CD14-positive monocyte (primary cell): ENCODE results near the gene USP17L12. TPM values are rescaled to one million over a fixed set of nuclear protein-coding genes. Genes with fewer than 3 reads are reported as not detected.
"Not testable (repeated sequence)": the region's sequence is repeated elsewhere in the genome, so short reads cannot be mapped to it uniquely, and the experiment has no call there.

Source experiments
- DNase-seq, 3 donors: peaks; one replicate each; pipeline ENCODE4 v3.0.0-alpha.2; 2011 to 2022
- H2AFZ ChIP-seq: 2 replicates; pipeline ENCODE4 v1.6.0; 2012; ENCODE audit warnings: mild to moderate bottlenecking, low read depth, low read length, inconsistent platforms; ENCODE audit not compliant: insufficient read depth, poor library complexity, severe bottlenecking
- H3K27ac ChIP-seq, 2 donors: 1 replicate in 1 of 2; 2 replicates in 1 of 2; pipeline ENCODE4 v1.5.1; 2012 to 2013; ENCODE audit warnings: low read length in 2 of 2, control low read depth in 1 of 2, inconsistent platforms in 1 of 2, low read depth in 1 of 2, mild to moderate bottlenecking in 1 of 2
- H3K27me3 ChIP-seq, 2 donors: one replicate each; pipeline versions ENCODE4 v1.6.0 to v1.6.1; 2011 to 2013; ENCODE audit warnings: low read length in 2 of 2; ENCODE audit not compliant: control insufficient read depth in 2 of 2, insufficient read depth in 2 of 2
- H3K36me3 ChIP-seq, 2 donors: replicated peaks in 1 of 2; 1 replicate in 1 of 2; 2 replicates in 1 of 2; pipeline versions ENCODE4 v1.5.1 to v1.6.1; 2012 to 2013; ENCODE audit warnings: low read length in 2 of 2, control low read depth in 1 of 2, inconsistent platforms in 1 of 2, mild to moderate bottlenecking in 1 of 2; ENCODE audit not compliant: insufficient read depth in 2 of 2, control insufficient read depth in 1 of 2
- H3K4me1 ChIP-seq, 2 donors: 1 replicate in 1 of 2; 2 replicates in 1 of 2; pipeline versions ENCODE4 v1.5.1 to v1.6.1; 2012 to 2013; ENCODE audit warnings: low read length in 2 of 2, control low read depth in 1 of 2, inconsistent platforms in 1 of 2, mild to moderate bottlenecking in 1 of 2, moderate library complexity in 1 of 2; ENCODE audit not compliant: insufficient read depth in 2 of 2, control insufficient read depth in 1 of 2
- H3K4me2 ChIP-seq: replicated peaks from 2 replicates; pipeline ENCODE3; 2012; ENCODE audit warnings: low read length, moderate library complexity, mild to moderate bottlenecking; ENCODE audit not compliant: poor library complexity, severe bottlenecking; ENCODE audit errors: extremely low read depth
- H3K4me3 ChIP-seq, 3 experiments: fragments of 200-600 bp in 1 of 3; sonication (generic) in 1 of 3; replicated peaks in 1 of 3; 1 replicate in 2 of 3; 2 replicates in 1 of 3; pipeline ENCODE4 v1.5.1; 2011 to 2013; ENCODE audit warnings: low read length in 3 of 3, mild to moderate bottlenecking in 3 of 3, control low read depth in 2 of 3, low read depth in 2 of 3, inconsistent platforms in 1 of 3, moderate library complexity in 1 of 3
- H3K79me2 ChIP-seq: 2 replicates; pipeline ENCODE4 v1.6.0; 2012; ENCODE audit warnings: mild to moderate bottlenecking, control low read depth, inconsistent platforms, low read length, moderate library complexity; ENCODE audit not compliant: insufficient read depth
- H3K9ac ChIP-seq: 2 replicates; pipeline ENCODE4 v1.6.0; 2017; ENCODE audit warnings: low read length, mild to moderate bottlenecking; ENCODE audit not compliant: insufficient read depth, poor library complexity, severe bottlenecking
- H3K9me3 ChIP-seq, 2 donors: replicated peaks in 1 of 2; 1 replicate in 1 of 2; 2 replicates in 1 of 2; pipeline versions ENCODE4 v1.5.1 to v1.6.1; 2012 to 2013; ENCODE audit warnings: low read length in 2 of 2, control low read depth in 1 of 2; ENCODE audit not compliant: control insufficient read depth in 1 of 2, insufficient read depth in 1 of 2
- H4K20me1 ChIP-seq: 2 replicates; pipeline ENCODE4 v1.6.0; 2012; ENCODE audit warnings: mild to moderate bottlenecking, low read length, control low read depth, moderate library complexity; ENCODE audit not compliant: insufficient read depth
- H3K27ac Mint-ChIP-seq, 7 donors: one replicate each; pipeline ENCODE4 v1.8.0; 2020; ENCODE audit warnings: mild to moderate bottlenecking in 7 of 7, mixed read lengths in 7 of 7, moderate library complexity in 6 of 7, inconsistent platforms in 2 of 7
- H3K27me3 Mint-ChIP-seq, 3 donors: one replicate each; pipeline ENCODE4 v1.8.0; 2021 to 2022; ENCODE audit warnings: low read depth in 3 of 3, mild to moderate bottlenecking in 3 of 3, mixed read lengths in 3 of 3, moderate library complexity in 3 of 3, inconsistent platforms in 1 of 3
- H3K36me3 Mint-ChIP-seq, 2 donors: one replicate each; pipeline ENCODE4 v1.8.0; 2020; ENCODE audit warnings: mixed read lengths in 2 of 2, inconsistent platforms in 1 of 2, mild to moderate bottlenecking in 1 of 2
- H3K4me1 Mint-ChIP-seq: one replicate; pipeline ENCODE4 v1.8.0; 2020; ENCODE audit warnings: mild to moderate bottlenecking, mixed read lengths
- H3K4me3 Mint-ChIP-seq, 2 donors: one replicate each; pipeline ENCODE4 v1.8.0; 2020; ENCODE audit warnings: mild to moderate bottlenecking in 2 of 2, mixed read lengths in 2 of 2, moderate library complexity in 1 of 2
- H3K9me3 Mint-ChIP-seq, 7 donors: one replicate each; pipeline ENCODE4 v1.8.0; 2020 to 2022; ENCODE audit warnings: mixed read lengths in 7 of 7, mild to moderate bottlenecking in 6 of 7, moderate library complexity in 6 of 7, inconsistent platforms in 2 of 7
- WGBS: methylation state at CpG from one replicate; pipeline ENCODE4 v1.1.5; 2013; ENCODE audit warnings: missing lambda C conversion rate; ENCODE audit not compliant: insufficient coverage; 5-methylcytosine and 5-hydroxymethylcytosine counted together
- intact Hi-C, 2 donors: fragments of 100-400 bp; cut with micrococcal nuclease; formaldehyde crosslinking; loops; one replicate each; pipeline versions ENCODE4 v1.15.0 to v1.15.1; 2023
- polyA plus RNA-seq, 3 donors: library from polyadenylated mRNA; depleted of rRNA in 1 of 3; unstranded in 2 of 3; stranded (reverse) in 1 of 3; fragments of 300-500 nt in 2 of 3; fragments of >200 nt in 1 of 3; fragmentation: Illumina TruSeq in 2 of 3; gene quantifications; 1 replicate in 2 of 3; 2 replicates in 1 of 3; pipeline ENCODE4 v1.2.3, GENCODE V29; 2012 to 2021

Gene USP17L12
- polyA plus RNA-seq, 3 donors: not detected

GRCh38 chr4:9224596-9224995 is 4.6 kb downstream of the USP17L12 start, which contains the start of gene USP17L13:
Gene USP17L13 (plus strand): TSS chr4:9224896. CDS start chr4:9224896, 0 bp downstream.
- H3K9me3 Mint-ChIP-seq, H3K27me3 ChIP-seq, H3K4me1 Mint-ChIP-seq, H3K36me3 Mint-ChIP-seq, H2AFZ ChIP-seq, H3K79me2 ChIP-seq, H4K20me1 ChIP-seq, H3K9me3 ChIP-seq, H3K27ac ChIP-seq, H3K9ac ChIP-seq, intact Hi-C loops, H3K4me1 ChIP-seq, H3K4me3 ChIP-seq, H3K4me3 Mint-ChIP-seq, H3K27me3 Mint-ChIP-seq, H3K4me2 ChIP-seq, H3K27ac Mint-ChIP-seq, H3K36me3 ChIP-seq, DNase-seq: not testable (repeated sequence)
- WGBS: no CpG with 5 or more reads among the region's 14 CpGs

DNA sequence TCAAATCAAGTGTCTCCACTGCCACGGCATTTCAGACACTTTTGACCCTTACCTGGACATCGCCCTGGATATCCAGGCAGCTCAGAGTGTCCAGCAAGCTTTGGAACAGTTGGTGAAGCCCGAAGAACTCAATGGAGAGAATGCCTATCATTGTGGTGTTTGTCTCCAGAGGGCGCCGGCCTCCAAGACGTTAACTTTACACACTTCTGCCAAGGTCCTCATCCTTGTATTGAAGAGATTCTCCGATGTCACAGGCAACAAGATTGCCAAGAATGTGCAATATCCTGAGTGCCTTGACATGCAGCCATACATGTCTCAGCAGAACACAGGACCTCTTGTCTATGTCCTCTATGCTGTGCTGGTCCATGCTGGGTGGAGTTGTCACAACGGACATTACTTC is 10.3 kb downstream of the USP17L12 start:
- H3K27ac Mint-ChIP-seq, H3K36me3 Mint-ChIP-seq, H2AFZ ChIP-seq, H3K4me1 Mint-ChIP-seq, H3K9ac ChIP-seq, H3K9me3 Mint-ChIP-seq, H3K4me2 ChIP-seq, H4K20me1 ChIP-seq, H3K4me1 ChIP-seq, H3K27me3 Mint-ChIP-seq, intact Hi-C loops, H3K4me3 ChIP-seq, H3K9me3 ChIP-seq, H3K27me3 ChIP-seq, H3K36me3 ChIP-seq, DNase-seq, H3K4me3 Mint-ChIP-seq, H3K79me2 ChIP-seq, H3K27ac ChIP-seq: not testable (repeated sequence)
- no CpG with 5 or more reads among the region's 8 CpGs for WGBS

DNA sequence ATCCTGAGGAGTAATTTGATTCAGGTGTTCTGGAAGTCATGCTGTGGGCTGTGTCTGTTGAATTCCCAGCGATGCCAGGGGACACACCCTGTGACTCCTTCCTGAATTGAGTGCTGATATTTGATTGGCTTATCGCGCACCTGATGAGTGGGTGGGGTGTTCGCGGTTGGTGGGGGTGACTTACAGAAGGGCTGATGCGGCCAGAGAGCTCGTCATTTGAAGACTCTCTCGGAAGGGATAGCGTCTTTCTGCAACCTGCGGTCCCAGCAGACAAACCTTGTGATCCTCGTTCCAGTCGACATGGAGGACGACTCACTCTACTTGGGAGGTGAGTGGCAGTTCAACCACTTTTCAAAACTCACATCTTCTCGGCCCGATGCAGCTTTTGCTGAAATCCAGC is 14.1 kb downstream of the USP17L12 start, which contains the start of gene USP17L15:
Gene USP17L15 (plus strand): TSS at position 301 of the 400 bp plus-strand sequence. CDS start 0 bp downstream, at position 301.
- H3K27me3 ChIP-seq, DNase-seq, H3K4me1 Mint-ChIP-seq, H3K9ac ChIP-seq, H3K4me2 ChIP-seq, H3K9me3 Mint-ChIP-seq, H3K27ac ChIP-seq, H3K4me3 Mint-ChIP-seq, H3K27me3 Mint-ChIP-seq, H3K36me3 ChIP-seq, H3K79me2 ChIP-seq, H3K4me3 ChIP-seq, H3K9me3 ChIP-seq, H3K4me1 ChIP-seq, H4K20me1 ChIP-seq, intact Hi-C loops, H2AFZ ChIP-seq, H3K27ac Mint-ChIP-seq, H3K36me3 Mint-ChIP-seq: not testable (repeated sequence)
- WGBS: no CpG with 5 or more reads among the region's 15 CpGs

- intact Hi-C loops, H3K27ac ChIP-seq, H3K27me3 ChIP-seq, H2AFZ ChIP-seq, H3K4me2 ChIP-seq, H4K20me1 ChIP-seq, H3K36me3 ChIP-seq, H3K9me3 Mint-ChIP-seq, H3K4me1 Mint-ChIP-seq, H3K36me3 Mint-ChIP-seq, H3K9me3 ChIP-seq, H3K79me2 ChIP-seq, H3K4me3 Mint-ChIP-seq, H3K27me3 Mint-ChIP-seq, H3K4me3 ChIP-seq, H3K9ac ChIP-seq, H3K4me1 ChIP-seq: not testable (repeated sequence)
- H3K27ac Mint-ChIP-seq: peak overlapping the region in 1 of 7 donors; percentile 3
- WGBS: no CpG with 5 or more reads among the region's 12 CpGs
- DNase-seq: peak in 1 of 3 donors; percentile 0
Measured at GRCh38 chr4:9238461-9238860, 18.5 kb downstream of the USP17L12 start.
